HL-60 (cell line): ENCODE data around the gene GPHN.

Source experiments
- CTCF ChIP-seq: IDR thresholded peaks from one replicate; pipeline ENCODE4 v1.5.1; 2011; ENCODE audit warnings: low read length, control low read depth, inconsistent platforms; ENCODE audit not compliant: insufficient read depth
- GABPA ChIP-seq: IDR thresholded peaks from 2 replicates; pipeline ENCODE4 v1.6.1; 2012; ENCODE audit warnings: low read depth
- REST ChIP-seq: IDR thresholded peaks from 2 replicates; pipeline ENCODE4 v1.6.1; 2012; ENCODE audit warnings: low read depth; ENCODE audit not compliant: insufficient replicate concordance

GRCh38 chr14:66575014-66575413, 67.1 kb downstream of the GPHN start:
- TF ChIP-seq CTCF: no peak
- no peak for TF ChIP-seq GABPA
- TF ChIP-seq REST: no peak
